ENCODE measurements around the gene MSANTD3. TPM values are rescaled to one million over a fixed set of nuclear protein-coding genes. Genes with fewer than 3 reads are reported as not detected.

MSANTD3 gene
- total and polyA plus RNA-seq, 12 donors = 10.5 to 37.9 (median 18.2) TPM

DNA sequence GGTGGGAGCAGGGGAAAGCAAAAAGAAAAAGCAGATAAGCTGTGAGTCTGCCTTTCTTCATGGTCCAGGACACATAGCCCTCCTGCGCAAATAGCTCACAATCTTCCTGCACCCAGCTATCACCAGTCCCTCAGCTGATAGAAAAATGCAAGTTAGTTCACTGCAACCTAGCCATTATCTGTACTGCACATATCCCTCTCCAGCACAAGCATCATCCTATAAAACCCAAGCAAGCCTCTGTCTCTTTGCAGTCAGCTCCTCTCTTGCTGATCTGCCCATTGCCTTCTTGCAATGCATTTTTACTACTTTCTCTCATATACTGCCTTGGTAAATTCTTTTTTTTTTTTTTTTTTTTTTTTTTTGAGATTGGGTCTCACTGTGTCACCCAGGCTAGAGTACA is 20.0 kb upstream of the MSANTD3 start:
- Histone ChIP-seq H3K36me3 (replicated peaks in 1 of 2) (no peaks in the 10 kb centered on the region), H3K27ac (no peak overlapping the region), H3K27me3 (no peaks in the 10 kb centered on the region), H3K4me1 (replicated peaks in 1 of 2) (peaks cover 0 to under 1% of the 10 kb centered on the region in 2 donors), H3K4me3 (no peak overlapping the region), H3K9me3 (replicated peaks in 1 of 3) (no peaks in the 10 kb centered on the region)
- DNase-seq = no peak
- intact Hi-C loops (cut with DNase I) = no loop called here
- TF ChIP-seq, protein P1, sequence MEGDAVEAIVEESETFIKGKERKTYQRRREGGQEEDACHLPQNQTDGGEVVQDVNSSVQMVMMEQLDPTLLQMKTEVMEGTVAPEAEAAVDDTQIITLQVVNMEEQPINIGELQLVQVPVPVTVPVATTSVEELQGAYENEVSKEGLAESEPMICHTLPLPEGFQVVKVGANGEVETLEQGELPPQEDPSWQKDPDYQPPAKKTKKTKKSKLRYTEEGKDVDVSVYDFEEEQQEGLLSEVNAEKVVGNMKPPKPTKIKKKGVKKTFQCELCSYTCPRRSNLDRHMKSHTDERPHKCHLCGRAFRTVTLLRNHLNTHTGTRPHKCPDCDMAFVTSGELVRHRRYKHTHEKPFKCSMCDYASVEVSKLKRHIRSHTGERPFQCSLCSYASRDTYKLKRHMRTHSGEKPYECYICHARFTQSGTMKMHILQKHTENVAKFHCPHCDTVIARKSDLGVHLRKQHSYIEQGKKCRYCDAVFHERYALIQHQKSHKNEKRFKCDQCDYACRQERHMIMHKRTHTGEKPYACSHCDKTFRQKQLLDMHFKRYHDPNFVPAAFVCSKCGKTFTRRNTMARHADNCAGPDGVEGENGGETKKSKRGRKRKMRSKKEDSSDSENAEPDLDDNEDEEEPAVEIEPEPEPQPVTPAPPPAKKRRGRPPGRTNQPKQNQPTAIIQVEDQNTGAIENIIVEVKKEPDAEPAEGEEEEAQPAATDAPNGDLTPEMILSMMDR (IDR thresholded peaks at IDR 0.05) = no peak
- TF ChIP-seq POLR2A (IDR thresholded peaks at IDR 0.05) = no peak
- WGBS, 4 donors = 93 to 100% (median 100%) methylated on average over 1 of the region's 1 CpG

DNA sequence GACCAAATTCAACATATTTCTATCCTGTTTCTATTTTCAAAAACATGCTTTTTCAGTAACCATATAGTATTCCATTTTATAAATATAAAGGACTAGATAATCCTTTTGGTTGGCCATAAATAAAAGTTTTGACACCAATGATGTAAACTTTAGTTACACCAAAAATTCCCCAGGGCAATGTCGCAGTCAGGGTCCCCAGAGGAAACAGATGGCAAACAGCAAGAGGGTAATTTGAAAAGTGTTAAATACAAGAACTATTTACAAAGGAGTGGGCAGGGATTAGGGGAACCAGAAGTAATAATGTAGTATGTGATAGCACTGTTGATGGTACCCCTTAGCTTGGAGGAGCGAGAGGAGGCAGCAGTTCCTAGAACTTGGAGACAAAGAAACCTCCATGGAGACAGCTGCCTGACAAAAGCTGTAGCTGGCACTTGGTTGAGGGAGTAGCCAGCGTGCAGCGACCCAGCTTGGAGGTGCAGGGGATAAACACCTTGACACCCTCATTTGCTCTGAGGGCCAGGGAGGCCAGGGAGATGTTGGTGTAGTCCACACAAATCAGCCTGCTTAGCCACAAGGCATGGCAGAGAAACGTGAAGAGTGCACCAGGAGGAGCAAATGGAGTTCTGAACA is 18.3 kb upstream of the MSANTD3 start:
- DNase-seq = no peak
- Histone ChIP-seq H3K4me1 (replicated peaks in 1 of 2) (peaks cover 0 to 5% of the 10 kb centered on the region in 2 donors), H3K27ac (no peak overlapping the region), H3K4me3 (no peak overlapping the region), H3K36me3 (replicated peaks in 1 of 2) (no peaks in the 10 kb centered on the region), H3K27me3 (no peaks in the 10 kb centered on the region), H3K9me3 (replicated peaks in 1 of 3) (no peaks in the 10 kb centered on the region)
- intact Hi-C loops (cut with DNase I) = no loop called here
- 56 to 73% (median 59%) methylated on average over 5 of the region's 5 CpGs for WGBS, 4 donors
- TF ChIP-seq, protein P1 (IDR thresholded peaks at IDR 0.05) = no peak
- TF ChIP-seq POLR2A (IDR thresholded peaks at IDR 0.05) = no peak

DNA sequence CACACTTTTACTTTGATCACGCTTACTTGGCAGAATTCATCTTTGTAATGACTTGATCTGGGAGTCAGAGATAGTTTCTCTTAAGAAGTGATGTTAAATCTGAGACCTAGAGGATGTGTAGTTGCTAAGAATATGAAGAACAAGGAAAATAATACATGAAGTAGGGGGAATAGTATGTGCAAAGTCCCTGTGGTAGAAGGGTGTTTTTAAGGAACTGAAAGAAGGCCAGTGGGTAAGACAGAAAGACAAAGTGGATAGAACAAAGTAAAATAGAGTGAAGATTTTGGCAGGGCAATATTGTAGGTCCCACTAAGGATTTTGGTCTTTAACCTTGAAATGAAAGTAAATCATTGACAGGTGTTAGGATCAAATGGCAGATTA is 17.8 kb upstream of the MSANTD3 start:
- peaks cover 0 to 5% of the 10 kb centered on the region in 2 donors for H3K4me1 ChIP-seq (replicated peaks in 1 of 2)
- TF ChIP-seq POLR2A (IDR thresholded peaks at IDR 0.05) = no peak
- TF ChIP-seq, protein P1 (IDR thresholded peaks at IDR 0.05) = no peak
- no peak for DNase-seq
- H3K27ac ChIP-seq = no peak overlapping the region
- H3K9me3 ChIP-seq (replicated peaks in 1 of 3) = no peaks in the 10 kb centered on the region
- 89 to 96% (median 93%) methylated on average over 1 of the region's 1 CpG for WGBS, 4 donors
- no peaks in the 10 kb centered on the region for H3K36me3 ChIP-seq (replicated peaks in 1 of 2)
- H3K4me3 ChIP-seq = no peak overlapping the region
- H3K27me3 ChIP-seq = no peaks in the 10 kb centered on the region
- intact Hi-C loops (cut with DNase I) = no loop called here

DNA sequence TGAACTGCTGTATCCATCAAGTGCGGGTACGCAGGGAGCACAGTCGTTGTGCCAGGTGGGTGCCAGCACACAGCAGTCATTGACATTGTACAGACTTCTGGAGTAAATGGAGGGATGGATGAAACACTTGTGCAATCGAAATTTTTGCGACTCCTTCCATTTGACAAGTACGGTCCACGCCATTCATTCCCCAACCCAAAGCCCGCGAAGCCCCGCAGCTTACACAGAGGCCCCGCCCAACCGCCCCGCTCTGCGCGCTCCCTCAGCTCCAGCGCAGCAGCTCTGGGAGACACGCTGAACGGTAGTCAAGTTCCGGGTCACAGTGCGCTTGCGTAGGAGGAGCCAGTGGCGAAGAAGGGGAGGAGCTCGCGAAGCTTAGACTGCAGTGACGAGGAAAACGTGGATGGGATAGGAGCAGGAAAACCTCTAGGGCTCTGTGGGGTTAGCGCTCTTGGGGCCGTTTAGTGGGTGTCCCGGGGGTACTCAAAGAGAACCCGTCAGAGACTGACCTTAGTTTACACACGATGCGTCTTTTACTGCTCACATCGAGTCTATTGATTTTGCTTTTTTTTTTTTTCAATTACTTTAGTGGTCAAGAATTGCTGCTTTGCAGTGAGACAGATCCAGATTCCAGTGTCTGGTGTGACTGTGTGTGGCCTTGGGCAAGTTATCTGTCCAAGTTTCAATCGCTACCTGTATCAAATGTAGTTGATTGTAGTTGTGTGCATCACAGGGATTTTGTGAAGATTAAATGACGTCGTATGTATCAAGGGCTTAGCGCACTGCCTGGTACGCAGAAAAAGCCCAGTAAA is 15.3 kb upstream of the MSANTD3 start:
- DNase-seq = peak; percentile 85 to 94 (median 91)
- no peaks in the 10 kb centered on the region for H3K9me3 ChIP-seq (replicated peaks in 1 of 3)
- H3K4me3 ChIP-seq = peak overlapping the region in 2 of 4 donors; percentile 11 to 42
- no peaks in the 10 kb centered on the region for H3K27me3 ChIP-seq
- no peak overlapping the region for H3K27ac ChIP-seq
- 11 to 13% (median 12%) methylated on average over 31 to 38 of the region's 38 CpGs for WGBS, 4 donors
- no peaks in the 10 kb centered on the region for H3K36me3 ChIP-seq (replicated peaks in 1 of 2)
- intact Hi-C loops (cut with DNase I) = no loop called here
- peaks cover 0 to 5% of the 10 kb centered on the region in 2 donors for H3K4me1 ChIP-seq (replicated peaks in 1 of 2)
- TF ChIP-seq, protein P1 (IDR thresholded peaks at IDR 0.05) = no peak
- TF ChIP-seq POLR2A (IDR thresholded peaks at IDR 0.05) = no peak
